HepG2 (cell line): ENCODE data around the gene SYNJ2. TPM values are rescaled to one million over a fixed set of nuclear protein-coding genes. Genes with fewer than 3 reads are reported as not detected.

Experiments used
- ATAC-seq: fragments of 200-7000 bp; cut with Tn5 transposase; 3 replicates; pipeline ENCODE4 v1.9.1; 2020; ENCODE audit warnings: mild to moderate bottlenecking, moderate library complexity
- BruUV-seq: library from RNA; stranded (reverse); fragments of 400-500 nt; replicated peaks from 2 replicates; lab custom pipeline; 2021; lab: Mats Ljungman, UMichigan
- CTCF ChIA-PET: fragments of 300-600 bp; formaldehyde crosslinking; extraction: SDS; loops from one replicate; lab custom pipeline; 2021; ENCODE audit warnings: low total read pairs, inconsistent platforms, low intra/inter-chr PET ratio; lab: Yijun Ruan, JAX
- POLR2A ChIA-PET: fragments of 350-600 bp; sonication (Branson Sonifier 250); formaldehyde crosslinking; loops from one replicate; lab custom pipeline; 2020; ENCODE audit warnings: antibody characterized with exemption, inconsistent platforms; lab: Yijun Ruan, JAX
- DNase-seq: peaks from one replicate; pipeline ENCODE4 v3.0.0-alpha.2; 2015; ENCODE audit warnings: low spot score
- FAIRE-seq: peaks from 3 replicates; lab custom pipeline; 2011; peaks lifted over from hg19 to GRCh38; lab: Jason Lieb, UNC
- H2AFZ ChIP-seq: one replicate; pipeline ENCODE4 v1.6.1; 2011; ENCODE audit warnings: low read length, inconsistent platforms
- H3K27ac ChIP-seq: fragments of 300-600 bp; 3 replicates; pipeline ENCODE4 v1.8.0; 2011; ENCODE audit warnings: mixed run types, mild to moderate bottlenecking, mixed read lengths, low read length, inconsistent platforms; ENCODE audit not compliant: insufficient read depth; ENCODE audit errors: extremely low read length
- H3K27me3 ChIP-seq, 2 experiments: fragments of 200-600 bp in 1 of 2; 2 replicates in 1 of 2; 3 replicates in 1 of 2; pipeline versions ENCODE4 v1.6.0 to v1.8.0; 2011; ENCODE audit warnings: low read length in 2 of 2, mild to moderate bottlenecking in 2 of 2, moderate library complexity in 2 of 2, inconsistent platforms in 1 of 2; ENCODE audit not compliant: insufficient read depth in 2 of 2, control insufficient read depth in 1 of 2
- H3K36me3 ChIP-seq, 2 experiments: fragments of 200-600 bp in 1 of 2; replicated peaks in 1 of 2; 2 replicates in 1 of 2; 3 replicates in 1 of 2; pipeline versions ENCODE4 v1.5.1 to v1.8.0; 2011; ENCODE audit warnings: low read length in 2 of 2, inconsistent platforms in 1 of 2; ENCODE audit not compliant: insufficient read depth in 2 of 2, control insufficient read depth in 1 of 2
- H3K4me1 ChIP-seq: 2 replicates; pipeline ENCODE4 v1.5.1; 2012; ENCODE audit warnings: low read length, inconsistent platforms; ENCODE audit not compliant: insufficient read depth
- H3K4me2 ChIP-seq: 2 replicates; pipeline ENCODE4 v1.6.0; 2011; ENCODE audit warnings: low read depth, low read length, inconsistent platforms
- H3K4me3 ChIP-seq, 3 experiments: fragments of 200-600 bp in 1 of 3; sonication (generic), shearing (Covaris generic) in 1 of 3; replicated peaks in 1 of 3; 2 replicates each; pipeline ENCODE4 v1.5.1; 2011 to 2016; ENCODE audit warnings: low read length in 3 of 3, inconsistent platforms in 2 of 3, low read depth in 2 of 3, mild to moderate bottlenecking in 2 of 3, control low read depth in 1 of 3, mixed read lengths in 1 of 3; ENCODE audit not compliant: insufficient read depth in 1 of 3
- H3K79me2 ChIP-seq: one replicate; pipeline ENCODE4 v1.6.1; 2011; ENCODE audit warnings: low read length, inconsistent platforms; ENCODE audit not compliant: insufficient read depth
- H3K9ac ChIP-seq: 2 replicates; pipeline ENCODE4 v1.6.0; 2011; ENCODE audit warnings: mild to moderate bottlenecking, low read depth, low read length, inconsistent platforms; ENCODE audit not compliant: insufficient read depth
- H3K9me3 ChIP-seq: 2 replicates; pipeline ENCODE4 v1.5.1; 2012; ENCODE audit warnings: mild to moderate bottlenecking, low read length
- H4K20me1 ChIP-seq: 2 replicates; pipeline ENCODE4 v1.6.0; 2011; ENCODE audit warnings: inconsistent platforms, mild to moderate bottlenecking, low read length, moderate library complexity; ENCODE audit not compliant: insufficient read depth
- CCAR2 ChIP-seq: fragments of 200-400 bp; formaldehyde crosslinking; optimal IDR thresholded peaks from 2 replicates; pipeline ENCODE3; 2018; ENCODE audit warnings: low read depth, mild to moderate bottlenecking, low read length, moderate library complexity
- FOSL2 ChIP-seq: sonication (generic); formaldehyde crosslinking; IDR thresholded peaks from 2 replicates; pipeline ENCODE4 v1.4.0; 2020; ENCODE audit warnings: missing genetic modification reagents
- FOXK1 ChIP-seq: sonication (generic); formaldehyde crosslinking; IDR thresholded peaks from 2 replicates; pipeline ENCODE4 v1.4.0; 2020; ENCODE audit warnings: low read depth, missing genetic modification reagents, borderline replicate concordance
- IKZF5 ChIP-seq: IDR thresholded peaks from 2 replicates; pipeline ENCODE4 v1.6.1; 2018; ENCODE audit warnings: missing genetic modification reagents, mild to moderate bottlenecking, missing compliant biosample characterization
- JUNB ChIP-seq: sonication (generic); formaldehyde crosslinking; IDR thresholded peaks from 2 replicates; pipeline ENCODE4 v1.8.0; 2022; ENCODE audit warnings: missing genetic modification reagents, mild to moderate bottlenecking, borderline replicate concordance
- KAT7 ChIP-seq: IDR thresholded peaks from 2 replicates; pipeline ENCODE4 v1.6.1; 2018; ENCODE audit warnings: borderline replicate concordance, missing compliant biosample characterization
- MYC ChIP-seq: sonication (generic); formaldehyde crosslinking; IDR thresholded peaks from 2 replicates; pipeline ENCODE4 v1.9.0; 2021; ENCODE audit warnings: missing genetic modification reagents, borderline replicate concordance
- RBM22 ChIP-seq: fragments of 200-400 bp; formaldehyde crosslinking; optimal IDR thresholded peaks from 2 replicates; pipeline ENCODE3; 2017; ENCODE audit warnings: mild to moderate bottlenecking, low read length, moderate library complexity
- RFX1 ChIP-seq: fragments of 450-650 bp; IDR thresholded peaks from 2 replicates; pipeline ENCODE4 v1.6.1; 2017
- TIGD3 ChIP-seq: sonication (generic); formaldehyde crosslinking; IDR thresholded peaks from 2 replicates; pipeline ENCODE4 v1.5.1; 2020; ENCODE audit warnings: mild to moderate bottlenecking, missing genetic modification reagents, borderline replicate concordance
- ZNF761 ChIP-seq: sonication (generic); formaldehyde crosslinking; conservative IDR thresholded peaks from 2 replicates; pipeline ENCODE4 v1.4.0; 2020; ENCODE audit warnings: mild to moderate bottlenecking, missing genetic modification reagents
- WGBS: methylation state at CpG from one replicate; pipeline ENCODE4 v1.1.6; 2017; ENCODE audit warnings: low lambda C conversion rate; 5-methylcytosine and 5-hydroxymethylcytosine counted together
- in situ Hi-C: cut with HindIII; loops from 2 replicates; pipeline ENCODE4 v1.10.0; 2017; ENCODE audit warnings: low pct_unique_long_range_greater_than_20kb; ENCODE audit not compliant: extremely low pct_ligation_motif_present
- intact Hi-C: fragments of 100-400 bp; cut with micrococcal nuclease; formaldehyde crosslinking; loops from one replicate; pipeline ENCODE4 v1.10.0; 2022; ENCODE audit not compliant: unreplicated experiment
- polyA plus RNA-seq, 8 experiments: library from polyadenylated mRNA; depleted of rRNA in 3 of 8; stranded (reverse) in 7 of 8; unstranded in 1 of 8; fragments of >200 nt; fragmentation: Illumina TruSeq in 4 of 8; extraction: Trizol in 4 of 8; gene quantifications; 2 replicates each; pipeline versions ENCODE4 v1.2.1 to v1.2.3, GENCODE V29; 2011 to 2016; ENCODE audit warnings: low read depth in 4 of 8, missing spikeins in 1 of 8, mixed read lengths in 1 of 8; ENCODE audit not compliant: insufficient read depth in 1 of 8
- total RNA-seq, 5 experiments: library from RNA; depleted of rRNA; stranded (reverse); fragments of >200 nt; fragmentation: Illumina TruSeq; extraction: Trizol; gene quantifications; 2 replicates each; pipeline ENCODE4 v1.2.3, GENCODE V29; 2016; ENCODE audit warnings: low read depth in 1 of 5
- TF ChIP-seq, protein P1 (sequence below): sonication (generic); IDR thresholded peaks from 2 replicates; pipeline ENCODE4 v1.6.1; 2016; ENCODE audit warnings: low read depth, borderline replicate concordance

The SYNJ2 gene
- total and polyA plus RNA-seq, 2 of the 13 experiments (the other 11 are each of a cell fraction or from before 2014, with no cell fraction given): 39.1 to 57.6 TPM

GRCh38 chr6:158004701-158005095 is 23.0 kb downstream of the SYNJ2 start (continued):
- TF ChIP-seq, protein P1, sequence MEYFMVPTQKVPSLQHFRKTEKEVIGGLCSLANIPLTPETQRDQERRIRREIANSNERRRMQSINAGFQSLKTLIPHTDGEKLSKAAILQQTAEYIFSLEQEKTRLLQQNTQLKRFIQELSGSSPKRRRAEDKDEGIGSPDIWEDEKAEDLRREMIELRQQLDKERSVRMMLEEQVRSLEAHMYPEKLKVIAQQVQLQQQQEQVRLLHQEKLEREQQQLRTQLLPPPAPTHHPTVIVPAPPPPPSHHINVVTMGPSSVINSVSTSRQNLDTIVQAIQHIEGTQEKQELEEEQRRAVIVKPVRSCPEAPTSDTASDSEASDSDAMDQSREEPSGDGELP: no peak
- TF ChIP-seq JUNB (CRISPR knock-in tag) (no peak), MYC (no peak), IKZF5 (CRISPR knock-in tag) (no peak), CCAR2 (no peak), KAT7 (no peak), RFX1 (no peak), TIGD3 (CRISPR knock-in tag) (no peak), ZNF761 (CRISPR knock-in tag) (no peak), FOXK1 (CRISPR knock-in tag) (no peak)

- POLR2A ChIA-PET: interaction anchor here (1.5 kb wide), 1 partner anchor 12 kb away, joined by 6 read pairs; no protein-coding TSS in a partner anchor
- Histone ChIP-seq H3K27me3 (no peaks in the 10 kb centered on the region), H3K79me2 (peaks cover 94% of the 10 kb centered on the region), H3K9me3 (no peaks in the 10 kb centered on the region), H3K27ac (no peak overlapping the region), H3K4me1 (peaks cover 99% of the 10 kb centered on the region), H2AFZ (no peak overlapping the region), H3K9ac (no peak overlapping the region; the same call in 1 of the 2 replicates)
- 96% methylated on average over 11 of the region's 11 CpGs for WGBS
- in situ Hi-C loops: no loop called here
- FAIRE-seq: no peak
- TF ChIP-seq FOSL2 (CRISPR knock-in tag): no peak
- TF ChIP-seq RBM22: peak; percentile 63
- TF ChIP-seq, all 625 proteins: peak for 1
- ATAC-seq (no peak), DNase-seq (no peak)
- intact Hi-C loops: no loop called here
- Histone ChIP-seq H4K20me1 (peaks cover 18% of the 10 kb centered on the region; the same call in 1 of the 2 replicates), H3K36me3 (peaks cover 27 to 38% of the 10 kb centered on the region in 2 experiments), H3K4me3 (no peak overlapping the region), H3K4me2 (no peak overlapping the region)
- no TSS peak for BruUV-seq
- CTCF ChIA-PET: no interaction called here
These were observed 24.0 kb downstream of the SYNJ2 start for GRCh38 chr6:158005626-158006180.
